Kidney (tissue), 14 donors: ENCODE results near the gene KCNAB1. TPM values are rescaled to one million over a fixed set of nuclear protein-coding genes. Genes with fewer than 3 reads are reported as not detected.

Source experiments
- DNase-seq, 5 donors: peaks; one replicate each; pipeline ENCODE4 v3.0.0-alpha.2; 2013 to 2020
- FAIRE-seq: peaks from 2 replicates; lab custom pipeline; 2012; peaks lifted over from hg19 to GRCh38; lab: Jason Lieb, UNC
- H3K27ac ChIP-seq, 2 donors: one replicate each; pipeline ENCODE4 v1.7.0; 2013; ENCODE audit warnings: low read depth in 2 of 2, low read length in 2 of 2, inconsistent platforms in 1 of 2
- H3K27me3 ChIP-seq: one replicate; pipeline ENCODE4 v1.7.1; 2013; ENCODE audit warnings: low read length, inconsistent platforms; ENCODE audit not compliant: control insufficient read depth, insufficient read depth
- H3K36me3 ChIP-seq, 3 donors: one replicate each; pipeline versions ENCODE4 v1.7.0 to v1.7.1; 2013; ENCODE audit warnings: low read length in 3 of 3, control low read depth in 1 of 3, inconsistent platforms in 1 of 3; ENCODE audit not compliant: insufficient read depth in 3 of 3, control insufficient read depth in 2 of 3
- H3K4me1 ChIP-seq, 3 donors: one replicate each; pipeline versions ENCODE4 v1.7.0 to v1.7.1; 2013; ENCODE audit warnings: low read length in 3 of 3, inconsistent platforms in 1 of 3, low read depth in 1 of 3; ENCODE audit not compliant: control insufficient read depth in 2 of 3, insufficient read depth in 2 of 3
- H3K4me3 ChIP-seq, 3 donors: one replicate each; pipeline versions ENCODE4 v1.7.0 to v1.8.1; 2013; ENCODE audit warnings: low read length in 3 of 3, control low read depth in 1 of 3, inconsistent platforms in 1 of 3
- H3K9ac ChIP-seq, 3 donors: one replicate each; pipeline versions ENCODE4 v1.7.0 to v1.7.1; 2013; ENCODE audit warnings: low read length in 3 of 3, control low read depth in 1 of 3, inconsistent platforms in 1 of 3
- H3K9me3 ChIP-seq, 3 donors: one replicate each; pipeline versions ENCODE4 v1.7.0 to v1.7.1; 2013; ENCODE audit warnings: low read length in 3 of 3, control low read depth in 1 of 3, inconsistent platforms in 1 of 3; ENCODE audit not compliant: control insufficient read depth in 2 of 3, insufficient read depth in 1 of 3
- intact Hi-C: fragments of 100-400 bp; cut with DNase I; formaldehyde crosslinking; loops from one replicate; pipeline ENCODE4 v1.11.1; 2022
- polyA plus RNA-seq: library from polyadenylated mRNA; stranded (reverse); fragments of 350-450 nt; fragmentation: Illumina TruSeq; extraction: RNeasy Lipid Tissue Mini Kit (QIAGEN cat#74804); gene quantifications from one replicate; pipeline ENCODE4 v1.2.3, GENCODE V29; 2014; ENCODE audit warnings: low read depth, low replicate concordance; ENCODE audit not compliant: insufficient read depth
- total RNA-seq: library from RNA; stranded (reverse); fragmentation: NEBNext Ultra II Directional; extraction: Animal tissue kit (Norgen Biotek cat#: 25700); gene quantifications from one replicate; pipeline ENCODE4 v1.2.1, GENCODE V29; 2021
- TF ChIP-seq, protein P1 (sequence below): IDR thresholded peaks from 3 replicates; pipeline ENCODE4 v1.5.1; 2012; ENCODE audit warnings: mild to moderate bottlenecking, moderate library complexity, borderline replicate concordance; ENCODE audit not compliant: insufficient read depth; ENCODE audit errors: extremely low read depth
- donor health status: control.
- donor health status: control.
- donor health status: control.
- donor health status: control.
- donor health status: control.
- donor health status: DM: yes; HTN: yes; CAD: no.
- donor health status: Normal renal cell carcinoma (clear cell type).

KCNAB1 gene
- total and polyA plus RNA-seq, 2 donors from 2014 or later: 1.7 to 6.6 TPM

DNA sequence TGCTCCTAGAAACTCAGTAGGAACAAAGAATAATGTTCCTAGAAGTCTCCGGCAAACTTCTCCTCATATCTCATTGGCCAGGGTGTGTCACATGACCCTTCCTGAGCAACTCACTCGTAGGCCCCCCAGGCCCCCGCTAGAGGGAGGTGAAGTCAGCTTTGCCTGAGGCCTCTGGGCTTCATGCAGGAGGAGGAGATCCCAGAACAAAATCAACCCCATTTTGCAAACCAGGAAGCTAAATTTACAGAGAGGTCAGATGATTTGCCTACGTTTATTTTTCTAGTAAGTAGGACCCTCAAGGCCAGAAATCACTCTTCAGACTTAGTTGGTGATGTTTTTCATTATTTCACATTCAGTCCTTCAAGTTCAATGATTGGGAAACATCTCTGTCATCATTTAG is 335.5 kb downstream of the KCNAB1 start:
- no peak for FAIRE-seq
- H3K27ac ChIP-seq: no peak overlapping the region

DNA sequence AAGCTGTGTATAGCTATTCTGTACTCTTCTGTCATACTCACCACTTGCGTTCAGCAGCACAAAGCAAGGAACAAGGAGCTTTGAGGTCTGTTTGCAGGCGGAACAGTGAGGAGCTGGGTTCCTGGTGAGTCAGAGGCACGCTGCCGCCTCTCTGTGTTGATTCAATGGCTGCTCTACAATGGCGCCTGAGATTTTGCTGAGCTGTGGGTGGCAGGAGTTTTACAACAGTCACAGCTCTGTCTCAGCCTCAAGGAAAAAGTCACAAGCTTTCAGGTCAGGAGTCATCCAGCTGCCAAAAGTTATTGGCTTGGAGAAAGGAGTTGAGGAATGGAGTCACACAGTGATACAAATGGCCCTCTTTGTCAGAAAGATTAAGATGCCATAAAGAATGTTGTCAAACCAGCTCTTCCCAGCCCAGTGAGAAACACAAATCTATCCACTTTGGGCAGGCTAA is 336.4 kb downstream of the KCNAB1 start:
- TF ChIP-seq, protein P1, sequence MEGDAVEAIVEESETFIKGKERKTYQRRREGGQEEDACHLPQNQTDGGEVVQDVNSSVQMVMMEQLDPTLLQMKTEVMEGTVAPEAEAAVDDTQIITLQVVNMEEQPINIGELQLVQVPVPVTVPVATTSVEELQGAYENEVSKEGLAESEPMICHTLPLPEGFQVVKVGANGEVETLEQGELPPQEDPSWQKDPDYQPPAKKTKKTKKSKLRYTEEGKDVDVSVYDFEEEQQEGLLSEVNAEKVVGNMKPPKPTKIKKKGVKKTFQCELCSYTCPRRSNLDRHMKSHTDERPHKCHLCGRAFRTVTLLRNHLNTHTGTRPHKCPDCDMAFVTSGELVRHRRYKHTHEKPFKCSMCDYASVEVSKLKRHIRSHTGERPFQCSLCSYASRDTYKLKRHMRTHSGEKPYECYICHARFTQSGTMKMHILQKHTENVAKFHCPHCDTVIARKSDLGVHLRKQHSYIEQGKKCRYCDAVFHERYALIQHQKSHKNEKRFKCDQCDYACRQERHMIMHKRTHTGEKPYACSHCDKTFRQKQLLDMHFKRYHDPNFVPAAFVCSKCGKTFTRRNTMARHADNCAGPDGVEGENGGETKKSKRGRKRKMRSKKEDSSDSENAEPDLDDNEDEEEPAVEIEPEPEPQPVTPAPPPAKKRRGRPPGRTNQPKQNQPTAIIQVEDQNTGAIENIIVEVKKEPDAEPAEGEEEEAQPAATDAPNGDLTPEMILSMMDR: no peak
- Histone ChIP-seq H3K4me3 (no peak overlapping the region), H3K9me3 (no peaks in the 10 kb centered on the region), H3K36me3 (no peaks in the 10 kb centered on the region), H3K4me1 (no peaks in the 10 kb centered on the region), H3K27me3 (no peaks in the 10 kb centered on the region), H3K27ac (no peak overlapping the region), H3K9ac (no peak overlapping the region)
- FAIRE-seq: no peak
- intact Hi-C loops: no loop called here
- peak in 2 of 5 donors; percentile 30 to 62 for DNase-seq

More for the DNA sequence above, 335.5 kb downstream of the KCNAB1 start:
- H3K4me1 ChIP-seq: no peaks in the 10 kb centered on the region
- peak in 1 of 5 donors; percentile 39 for DNase-seq
- no peaks in the 10 kb centered on the region for H3K9me3 ChIP-seq
- TF ChIP-seq, protein P1: no peak
- no peak overlapping the region for H3K9ac ChIP-seq
- H3K36me3 ChIP-seq: no peaks in the 10 kb centered on the region
- H3K27me3 ChIP-seq: no peaks in the 10 kb centered on the region
- H3K4me3 ChIP-seq: no peak overlapping the region
- intact Hi-C loops: no loop called here

DNA sequence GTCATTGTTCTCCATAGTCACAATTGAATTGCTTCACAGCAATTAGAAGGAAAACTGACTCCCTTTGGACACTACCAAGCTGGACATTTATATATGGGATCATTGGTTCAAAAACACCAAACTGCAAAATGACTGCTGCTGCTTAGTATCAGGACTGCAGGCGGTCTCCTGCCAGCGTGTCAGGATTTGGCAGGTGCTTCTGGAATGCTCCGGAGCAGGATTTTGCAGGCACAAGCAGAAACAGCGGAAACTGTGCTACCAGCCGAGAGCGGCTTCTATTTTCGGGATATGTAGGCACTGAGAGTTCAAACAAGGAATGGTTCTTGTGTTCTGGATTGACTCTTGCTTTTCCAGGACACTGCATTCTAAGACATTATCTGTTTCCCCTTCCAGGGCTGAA is 339.1 kb downstream of the KCNAB1 start:
- no peak for DNase-seq
- no peaks in the 10 kb centered on the region for H3K27me3 ChIP-seq
- no peak overlapping the region for H3K27ac ChIP-seq
- H3K4me3 ChIP-seq: no peak overlapping the region
- H3K9me3 ChIP-seq: no peaks in the 10 kb centered on the region
- TF ChIP-seq, protein P1: no peak
- FAIRE-seq: no peak
- H3K4me1 ChIP-seq: no peaks in the 10 kb centered on the region
- intact Hi-C loops: no loop called here
- no peaks in the 10 kb centered on the region for H3K36me3 ChIP-seq
- H3K9ac ChIP-seq: no peak overlapping the region

DNA sequence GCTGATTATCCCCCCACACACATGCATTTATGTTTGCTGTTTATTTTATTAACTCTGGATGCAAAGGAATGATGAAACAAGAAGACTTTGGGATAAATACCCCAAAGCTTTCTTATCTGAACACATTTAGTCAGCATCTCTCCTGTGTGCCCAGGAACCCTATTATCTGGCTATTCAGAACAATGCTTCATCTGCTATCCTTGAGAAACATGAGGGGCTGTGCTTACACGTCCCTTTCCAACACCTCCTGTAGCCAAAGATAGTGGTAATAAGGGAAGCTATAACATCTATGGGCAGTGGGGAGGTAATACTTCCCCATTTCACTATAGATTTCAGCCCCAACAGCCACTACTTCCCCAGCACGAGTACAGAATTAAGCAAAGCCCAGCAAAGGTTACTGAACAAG is 339.8 kb downstream of the KCNAB1 start:
- no peak for FAIRE-seq
- no peak for DNase-seq
- Histone ChIP-seq H3K4me1 (no peaks in the 10 kb centered on the region), H3K9ac (no peak overlapping the region), H3K27ac (no peak overlapping the region), H3K4me3 (no peak overlapping the region), H3K27me3 (no peaks in the 10 kb centered on the region), H3K36me3 (no peaks in the 10 kb centered on the region), H3K9me3 (no peaks in the 10 kb centered on the region)
- TF ChIP-seq, protein P1: no peak
- intact Hi-C loops: no loop called here
